OCI-LY3 (cell line): ENCODE results near the gene AGAP2.

Experiments used
- CTCF ChIP-seq: fragments of 200-600, 300-600 bp; sonication (generic); IDR thresholded peaks from 2 replicates; pipeline ENCODE4 v1.5.1; 2014; ENCODE audit warnings: antibody characterized with exemption, low read length, low read depth
- EZH2phosphoT487 ChIP-seq: fragments of 200-600 bp; shearing (Covaris generic); IDR thresholded peaks from 2 replicates; pipeline ENCODE4 v1.6.1; 2018; ENCODE audit warnings: antibody characterized with exemption, mixed run types, low read depth

GRCh38 chr12:57767876-57768275 is 29.3 kb upstream of the AGAP2 start:
- no peak for TF ChIP-seq EZH2phosphoT487
- no peak for TF ChIP-seq CTCF
